DND-41 (cell line): ENCODE data around the gene ALDH1A1.

Source experiments
- ATAC-seq: fragments of 200-7000 bp; cut with Tn5 transposase; 3 replicates; pipeline ENCODE4 v1.9.1; 2021; ENCODE audit warnings: low read depth; ENCODE audit not compliant: insufficient read depth
- DNase-seq: peaks from one replicate; pipeline ENCODE4 v3.0.0-alpha.2; 2020
- H2AFZ ChIP-seq: 2 replicates; pipeline ENCODE4 v1.6.0; 2012; ENCODE audit warnings: low read depth, low read length
- H3K27ac ChIP-seq: 2 replicates; pipeline ENCODE4 v1.5.1; 2012; ENCODE audit warnings: low read length, inconsistent platforms
- H3K27me3 ChIP-seq: fragments of 200-600 bp; sonication (generic); 2 replicates; pipeline ENCODE4 v1.6.0; 2012; ENCODE audit warnings: low read length, mild to moderate bottlenecking, inconsistent platforms; ENCODE audit not compliant: insufficient read depth, poor library complexity
- H3K36me3 ChIP-seq: 2 replicates; pipeline ENCODE4 v1.5.1; 2012; ENCODE audit warnings: low read length, inconsistent platforms; ENCODE audit not compliant: insufficient read depth
- H3K4me1 ChIP-seq: 2 replicates; pipeline ENCODE4 v1.5.1; 2012; ENCODE audit warnings: mild to moderate bottlenecking, low read length; ENCODE audit not compliant: insufficient read depth
- H3K4me2 ChIP-seq: 2 replicates; pipeline ENCODE4 v1.6.0; 2012; ENCODE audit warnings: mild to moderate bottlenecking, moderate library complexity, low read length, inconsistent platforms; ENCODE audit not compliant: insufficient read depth
- H3K4me3 ChIP-seq, 2 experiments: fragments of 200-600 bp in 1 of 2; shearing (Covaris generic) in 1 of 2; 2 replicates each; pipeline ENCODE4 v1.5.1; 2012 to 2016; ENCODE audit warnings: inconsistent platforms in 2 of 2, low read length in 2 of 2, mild to moderate bottlenecking in 2 of 2, low read depth in 1 of 2, moderate library complexity in 1 of 2
- H3K79me2 ChIP-seq: 2 replicates; pipeline ENCODE4 v1.6.0; 2012; ENCODE audit warnings: low read length, inconsistent platforms; ENCODE audit not compliant: insufficient read depth
- H3K9ac ChIP-seq: 2 replicates; pipeline ENCODE4 v1.6.0; 2012; ENCODE audit warnings: low read depth, mild to moderate bottlenecking, inconsistent platforms, low read length, moderate library complexity
- H3K9me3 ChIP-seq: 2 replicates; pipeline ENCODE4 v1.5.1; 2012; ENCODE audit warnings: low read length, moderate library complexity, mild to moderate bottlenecking, inconsistent platforms; ENCODE audit not compliant: insufficient read depth, severe bottlenecking
- H4K20me1 ChIP-seq: 2 replicates; pipeline ENCODE4 v1.6.0; 2012; ENCODE audit warnings: low read length; ENCODE audit not compliant: insufficient read depth
- CTCF ChIP-seq: IDR thresholded peaks from 2 replicates; pipeline ENCODE4 v1.5.1; 2012; ENCODE audit warnings: borderline replicate concordance, low read length, moderate library complexity, mild to moderate bottlenecking; ENCODE audit not compliant: poor library complexity, severe bottlenecking; ENCODE audit errors: extremely low read depth
- EZH2 ChIP-seq: IDR thresholded peaks from 3 replicates; pipeline ENCODE4 v1.6.1; 2012; ENCODE audit warnings: borderline replicate concordance, low read depth, mild to moderate bottlenecking, moderate library complexity, low read length, inconsistent platforms; ENCODE audit not compliant: severe bottlenecking

Gene ALDH1A1

GRCh38 chr9:72911247-72911775 is 41.5 kb downstream of the ALDH1A1 start:
- H3K4me3 ChIP-seq: no peak overlapping the region
- peaks cover 5% of the 10 kb centered on the region for H3K27me3 ChIP-seq
- H3K27ac ChIP-seq: no peak overlapping the region
- DNase-seq (no peak), ATAC-seq (no peak)
- H3K9me3 ChIP-seq: no peaks in the 10 kb centered on the region
- H3K9ac ChIP-seq: no peak overlapping the region
- H3K4me1 ChIP-seq: no peaks in the 10 kb centered on the region
- no peak overlapping the region for H2AFZ ChIP-seq
- no peak overlapping the region for H3K4me2 ChIP-seq
- H4K20me1 ChIP-seq: no peaks in the 10 kb centered on the region
- no peaks in the 10 kb centered on the region for H3K36me3 ChIP-seq
- no peak for TF ChIP-seq EZH2
- H3K79me2 ChIP-seq: no peaks in the 10 kb centered on the region

- Histone ChIP-seq H3K27ac (no peak overlapping the region), H3K36me3 (no peaks in the 10 kb centered on the region), H3K27me3 (peaks cover 5% of the 10 kb centered on the region), H3K4me1 (no peaks in the 10 kb centered on the region), H3K79me2 (no peaks in the 10 kb centered on the region), H3K4me2 (no peak overlapping the region), H4K20me1 (no peaks in the 10 kb centered on the region), H2AFZ (no peak overlapping the region), H3K4me3 (no peak overlapping the region), H3K9ac (no peak overlapping the region), H3K9me3 (no peaks in the 10 kb centered on the region)
- ATAC-seq (no peak), DNase-seq (no peak)
- TF ChIP-seq CTCF (no peak), EZH2 (no peak)
Measured at GRCh38 chr9:72909428-72909827, 43.4 kb downstream of the ALDH1A1 start.

GRCh38 chr9:72907421-72907820 is 45.4 kb downstream of the ALDH1A1 start:
- Histone ChIP-seq H3K36me3 (no peaks in the 10 kb centered on the region), H3K4me2 (no peak overlapping the region), H3K4me3 (no peak overlapping the region), H4K20me1 (no peaks in the 10 kb centered on the region), H3K4me1 (no peaks in the 10 kb centered on the region), H3K9me3 (no peaks in the 10 kb centered on the region), H2AFZ (no peak overlapping the region), H3K27me3 (peaks cover 5% of the 10 kb centered on the region), H3K79me2 (no peaks in the 10 kb centered on the region), H3K27ac (no peak overlapping the region), H3K9ac (no peak overlapping the region)
- ATAC-seq (no peak), DNase-seq (no peak)
- TF ChIP-seq CTCF (no peak), EZH2 (no peak)

- no peak overlapping the region for H3K9ac ChIP-seq
- H3K36me3 ChIP-seq: no peaks in the 10 kb centered on the region
- DNase-seq (no peak), ATAC-seq (no peak)
- TF ChIP-seq CTCF (no peak), EZH2 (no peak)
- no peak overlapping the region for H3K4me3 ChIP-seq
- no peak overlapping the region for H2AFZ ChIP-seq
- peaks cover 5% of the 10 kb centered on the region for H3K27me3 ChIP-seq
- no peak overlapping the region for H3K27ac ChIP-seq
- H4K20me1 ChIP-seq: no peaks in the 10 kb centered on the region
- no peaks in the 10 kb centered on the region for H3K4me1 ChIP-seq
- no peaks in the 10 kb centered on the region for H3K9me3 ChIP-seq
- H3K79me2 ChIP-seq: no peaks in the 10 kb centered on the region
- H3K4me2 ChIP-seq: no peak overlapping the region
Measured at GRCh38 chr9:72906810-72907209, 46.0 kb downstream of the ALDH1A1 start.
